IPS-20b (cell line): Measurements from ENCODE around the gene KIF25.

ENCODE experiments used
- H3K27ac ChIP-seq: one replicate; pipeline ENCODE4 v1.5.1; 2013; ENCODE audit warnings: low read length
- H3K27me3 ChIP-seq: 2 replicates; pipeline ENCODE4 v1.6.1; 2013; ENCODE audit warnings: mild to moderate bottlenecking, low read length, inconsistent platforms; ENCODE audit not compliant: insufficient read depth
- H3K36me3 ChIP-seq: 2 replicates; pipeline ENCODE4 v1.6.1; 2013; ENCODE audit warnings: low read depth, mild to moderate bottlenecking, inconsistent platforms, low read length, moderate library complexity; ENCODE audit not compliant: insufficient read depth
- H3K4me1 ChIP-seq: 2 replicates; pipeline ENCODE4 v1.6.1; 2013; ENCODE audit warnings: mild to moderate bottlenecking, control low read depth, inconsistent platforms, low read length, moderate library complexity; ENCODE audit not compliant: insufficient read depth
- H3K4me3 ChIP-seq: 2 replicates; pipeline ENCODE4 v1.5.1; 2013; ENCODE audit warnings: mild to moderate bottlenecking, low read length, inconsistent platforms
- H3K9ac ChIP-seq: 2 replicates; pipeline ENCODE4 v1.6.1; 2013; ENCODE audit warnings: low read depth, mild to moderate bottlenecking, inconsistent platforms, low read length, moderate library complexity
- H3K9me3 ChIP-seq: 2 replicates; pipeline ENCODE4 v1.6.1; 2013; ENCODE audit warnings: mild to moderate bottlenecking, low read depth, low read length, inconsistent platforms; ENCODE audit not compliant: insufficient read depth

KIF25 gene

GRCh38 chr6:168025831-168026710, 28.6 kb downstream of the KIF25 start:
- H3K36me3 ChIP-seq, result no peaks in the 10 kb centered on the region
- H3K27me3 ChIP-seq, result no peaks in the 10 kb centered on the region
- no peak overlapping the region for H3K4me3 ChIP-seq
- H3K27ac ChIP-seq, result no peak overlapping the region
- H3K9ac ChIP-seq, result no peak overlapping the region
- H3K4me1 ChIP-seq, result peaks cover 3% of the 10 kb centered on the region; the same call in 1 of the 2 replicates
- H3K9me3 ChIP-seq, result no peaks in the 10 kb centered on the region

GRCh38 chr6:168026925-168027324, 29.5 kb downstream of the KIF25 start:
- Histone ChIP-seq H3K4me3 (no peak overlapping the region), H3K4me1 (peaks cover 3% of the 10 kb centered on the region; the same call in 1 of the 2 replicates), H3K36me3 (no peaks in the 10 kb centered on the region), H3K9me3 (no peaks in the 10 kb centered on the region), H3K27me3 (no peaks in the 10 kb centered on the region), H3K27ac (no peak overlapping the region), H3K9ac (no peak overlapping the region)

- Histone ChIP-seq H3K4me3 (no peak overlapping the region), H3K9ac (no peak overlapping the region), H3K36me3 (no peaks in the 10 kb centered on the region), H3K27me3 (no peaks in the 10 kb centered on the region), H3K9me3 (no peaks in the 10 kb centered on the region), H3K4me1 (peaks cover 7% of the 10 kb centered on the region; the same call in 1 of the 2 replicates), H3K27ac (no peak overlapping the region)
Observed at GRCh38 chr6:168027521-168027920, 30.1 kb downstream of the KIF25 start.

- H3K36me3 ChIP-seq, result no peaks in the 10 kb centered on the region
- peaks cover 8% of the 10 kb centered on the region; the same call in 1 of the 2 replicates for H3K4me1 ChIP-seq
- H3K27ac ChIP-seq, result no peak overlapping the region
- no peaks in the 10 kb centered on the region for H3K27me3 ChIP-seq
- no peak overlapping the region for H3K4me3 ChIP-seq
- H3K9ac ChIP-seq, result no peak overlapping the region
- H3K9me3 ChIP-seq, result no peaks in the 10 kb centered on the region
Observed at GRCh38 chr6:168028181-168028580, 30.7 kb downstream of the KIF25 start.

GRCh38 chr6:168029459-168030217, 32.2 kb downstream of the KIF25 start:
- H3K27ac ChIP-seq, result no peak overlapping the region
- H3K9ac ChIP-seq, result no peak overlapping the region
- H3K4me1 ChIP-seq, result peaks cover 8% of the 10 kb centered on the region; the same call in 1 of the 2 replicates
- no peaks in the 10 kb centered on the region for H3K36me3 ChIP-seq
- H3K27me3 ChIP-seq, result 0 out of 2 replicates have a peak, but pooled peaks cover 4% of the 10 kb centered on the region
- no peak overlapping the region for H3K4me3 ChIP-seq
- no peaks in the 10 kb centered on the region for H3K9me3 ChIP-seq

GRCh38 chr6:168030218-168030746, 32.8 kb downstream of the KIF25 start:
- Histone ChIP-seq H3K9me3 (no peaks in the 10 kb centered on the region), H3K27ac (no peak overlapping the region), H3K4me3 (no peak overlapping the region), H3K36me3 (no peaks in the 10 kb centered on the region), H3K27me3 (0 out of 2 replicates have a peak, but pooled peaks cover 4% of the 10 kb centered on the region), H3K4me1 (peaks cover 8% of the 10 kb centered on the region; the same call in 1 of the 2 replicates), H3K9ac (no peak overlapping the region)

GRCh38 chr6:168030908-168031307, 33.4 kb downstream of the KIF25 start:
- no peak overlapping the region for H3K4me3 ChIP-seq
- H3K9ac ChIP-seq, result no peak overlapping the region
- peaks cover 11% of the 10 kb centered on the region; the same call in 1 of the 2 replicates for H3K4me1 ChIP-seq
- no peaks in the 10 kb centered on the region for H3K9me3 ChIP-seq
- H3K36me3 ChIP-seq, result no peaks in the 10 kb centered on the region
- H3K27ac ChIP-seq, result no peak overlapping the region
- peaks cover 8% of the 10 kb centered on the region; the same call in 1 of the 2 replicates for H3K27me3 ChIP-seq

GRCh38 chr6:168031411-168031971, 34.0 kb downstream of the KIF25 start:
- no peak overlapping the region for H3K9ac ChIP-seq
- peaks cover 17% of the 10 kb centered on the region; the same call in 1 of the 2 replicates for H3K4me1 ChIP-seq
- no peak overlapping the region for H3K4me3 ChIP-seq
- H3K27ac ChIP-seq, result no peak overlapping the region
- peaks cover 11% of the 10 kb centered on the region; the same call in 1 of the 2 replicates for H3K27me3 ChIP-seq
- no peaks in the 10 kb centered on the region for H3K9me3 ChIP-seq
- H3K36me3 ChIP-seq, result no peaks in the 10 kb centered on the region

- Histone ChIP-seq H3K27ac (no peak overlapping the region), H3K4me1 (peaks cover 18% of the 10 kb centered on the region; the same call in 1 of the 2 replicates), H3K9ac (no peak overlapping the region), H3K36me3 (no peaks in the 10 kb centered on the region), H3K4me3 (no peak overlapping the region), H3K27me3 (peaks cover 11% of the 10 kb centered on the region; the same call in 1 of the 2 replicates), H3K9me3 (no peaks in the 10 kb centered on the region)
Observed at GRCh38 chr6:168032005-168032760, 34.7 kb downstream of the KIF25 start.

- peaks cover 11% of the 10 kb centered on the region; the same call in 1 of the 2 replicates for H3K27me3 ChIP-seq
- H3K9me3 ChIP-seq, result peaks cover 9% of the 10 kb centered on the region
- H3K4me3 ChIP-seq, result no peak overlapping the region
- no peak overlapping the region for H3K9ac ChIP-seq
- peaks cover 18% of the 10 kb centered on the region; the same call in 1 of the 2 replicates for H3K4me1 ChIP-seq
- no peaks in the 10 kb centered on the region for H3K36me3 ChIP-seq
- no peak overlapping the region for H3K27ac ChIP-seq
Observed at GRCh38 chr6:168033791-168034190, 36.3 kb downstream of the KIF25 start.
